Measurements from ENCODE around the gene CCDC83. TPM values are rescaled to one million over a fixed set of nuclear protein-coding genes. Genes with fewer than 3 reads are reported as not detected.

Gene CCDC83
- total and polyA plus RNA-seq, 2 experiments from 2014 or later: not detected

- TF ChIP-seq REST (IDR thresholded peaks at IDR 0.05; ENCODE audit: unreplicated experiment): no peak
Measured at GRCh38 chr11:85822814-85823213, 32.4 kb upstream of the CCDC83 start (continued).

GRCh38 chr11:85823816-85824215, 31.4 kb upstream of the CCDC83 start:
- Mint-ChIP-seq H3K4me3 (no peak overlapping the region), H3K9me3 (no peaks in the 10 kb centered on the region), H3K27ac (no peak overlapping the region), H3K27me3 (ENCODE audit: insufficient read depth, low read depth, poor library complexity) (no peaks in the 10 kb centered on the region), H3K4me1 (no peaks in the 10 kb centered on the region), H3K36me3 (ENCODE audit: low read depth) (no peaks in the 10 kb centered on the region)
- ATAC-seq (no peak), DNase-seq (ENCODE audit: low spot score) (no peak)
- no peaks in the 10 kb centered on the region for H3K9me2 ChIP-seq (ENCODE audit: insufficient read depth)
- H4K20me1 ChIP-seq (replicated peaks; ENCODE audit: insufficient read depth): no peaks in the 10 kb centered on the region
- H2AFZ ChIP-seq: no peak overlapping the region
- H3K4me3 ChIP-seq: no peak overlapping the region
- no peaks in the 10 kb centered on the region for H3K79me2 ChIP-seq (replicated peaks; ENCODE audit: insufficient read depth)
- no peaks in the 10 kb centered on the region for H3K36me3 ChIP-seq (ENCODE audit: insufficient read depth)
- no peaks in the 10 kb centered on the region for H3F3A ChIP-seq (replicated peaks; ENCODE audit: low read depth)
- no peaks in the 10 kb centered on the region for H3K4me1 ChIP-seq (ENCODE audit: insufficient read depth)
- no peak overlapping the region for H3K4me2 ChIP-seq
- no peaks in the 10 kb centered on the region for H3K27me3 ChIP-seq (ENCODE audit: insufficient read depth)
- no peak overlapping the region for H3K27ac ChIP-seq (ENCODE audit: low read depth)
- no peak for TF ChIP-seq POLR2AphosphoS5 (IDR thresholded peaks at IDR 0.05; ENCODE audit: low read depth)
- TF ChIP-seq ZNF114 (CRISPR knock-in tag; IDR thresholded peaks at IDR 0.05): no peak
- TF ChIP-seq ZNF331 (CRISPR knock-in tag; IDR thresholded peaks at IDR 0.05; ENCODE audit: low read depth): no peak
- no peak for TF ChIP-seq ETS1 (IDR thresholded peaks at IDR 0.05)
- TF ChIP-seq REST (IDR thresholded peaks at IDR 0.05; ENCODE audit: unreplicated experiment): no peak
- TF ChIP-seq NANOG (IDR thresholded peaks at IDR 0.05; ENCODE audit: borderline replicate concordance): no peak
- TF ChIP-seq EZH2phosphoT487 (IDR thresholded peaks at IDR 0.05; ENCODE audit: unreplicated experiment): no peak
- no peak for TF ChIP-seq CTCF (conservative IDR thresholded peaks at IDR 0.05; ENCODE audit: low read depth in 2 of 2)
- TF ChIP-seq JUNB (IDR thresholded peaks at IDR 0.05; ENCODE audit: unreplicated experiment): no peak
